GM12872 (cell line): Measurements from ENCODE around the gene ERC1.

Experiments
- TF ChIP-seq, protein P1 (sequence below): IDR thresholded peaks from 3 replicates; pipeline ENCODE4 v1.5.1; 2011; ENCODE audit warnings: low read depth, mild to moderate bottlenecking, low read length, moderate library complexity; ENCODE audit not compliant: insufficient read depth

Gene ERC1

DNA sequence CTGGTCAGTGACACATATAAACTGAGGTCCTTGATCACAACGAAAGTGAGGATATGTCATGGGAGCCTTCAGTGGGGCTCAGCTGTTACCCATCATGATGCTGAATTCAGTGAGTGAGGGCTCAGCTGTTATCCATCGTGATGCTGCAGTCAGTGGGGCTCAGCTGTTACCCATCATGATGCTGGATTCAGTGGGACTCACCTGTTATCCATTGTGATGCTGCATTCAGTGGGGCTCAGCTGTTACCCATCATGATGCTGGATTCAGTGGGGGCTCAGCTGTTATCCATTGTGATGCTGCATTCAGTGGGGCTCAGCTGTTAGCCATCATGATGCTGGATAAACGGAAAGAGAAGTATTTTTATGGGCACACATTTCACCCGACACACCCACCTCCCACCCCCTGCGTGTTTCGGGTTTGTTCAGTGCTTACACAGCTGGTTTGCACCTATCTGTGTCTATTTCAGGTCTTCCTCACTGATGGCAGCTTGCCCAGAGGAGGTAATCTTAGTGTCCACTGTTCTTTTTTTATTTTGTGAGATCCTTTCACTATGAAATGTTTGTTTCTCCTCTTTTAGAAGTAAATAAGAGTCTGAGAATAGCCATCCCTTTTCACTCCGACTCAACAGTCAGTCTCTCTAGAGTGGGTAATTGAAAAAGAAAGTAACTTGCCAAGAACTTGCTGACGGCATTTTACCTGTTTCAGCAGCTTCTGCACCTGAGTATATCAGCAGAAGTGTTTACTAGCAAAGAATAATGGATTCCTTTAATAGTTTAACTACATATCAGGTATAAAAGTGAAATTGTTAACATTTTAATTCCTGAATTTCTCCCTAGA is 183.0 kb downstream of the ERC1 start:
- TF ChIP-seq, protein P1, sequence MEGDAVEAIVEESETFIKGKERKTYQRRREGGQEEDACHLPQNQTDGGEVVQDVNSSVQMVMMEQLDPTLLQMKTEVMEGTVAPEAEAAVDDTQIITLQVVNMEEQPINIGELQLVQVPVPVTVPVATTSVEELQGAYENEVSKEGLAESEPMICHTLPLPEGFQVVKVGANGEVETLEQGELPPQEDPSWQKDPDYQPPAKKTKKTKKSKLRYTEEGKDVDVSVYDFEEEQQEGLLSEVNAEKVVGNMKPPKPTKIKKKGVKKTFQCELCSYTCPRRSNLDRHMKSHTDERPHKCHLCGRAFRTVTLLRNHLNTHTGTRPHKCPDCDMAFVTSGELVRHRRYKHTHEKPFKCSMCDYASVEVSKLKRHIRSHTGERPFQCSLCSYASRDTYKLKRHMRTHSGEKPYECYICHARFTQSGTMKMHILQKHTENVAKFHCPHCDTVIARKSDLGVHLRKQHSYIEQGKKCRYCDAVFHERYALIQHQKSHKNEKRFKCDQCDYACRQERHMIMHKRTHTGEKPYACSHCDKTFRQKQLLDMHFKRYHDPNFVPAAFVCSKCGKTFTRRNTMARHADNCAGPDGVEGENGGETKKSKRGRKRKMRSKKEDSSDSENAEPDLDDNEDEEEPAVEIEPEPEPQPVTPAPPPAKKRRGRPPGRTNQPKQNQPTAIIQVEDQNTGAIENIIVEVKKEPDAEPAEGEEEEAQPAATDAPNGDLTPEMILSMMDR = no peak

GRCh38 chr12:1174659-1175058 is 183.6 kb downstream of the ERC1 start:
- TF ChIP-seq, protein P1 = no peak

GRCh38 chr12:1176191-1176590 is 185.2 kb downstream of the ERC1 start:
- TF ChIP-seq, protein P1 = no peak

GRCh38 chr12:1179128-1179527 is 188.1 kb downstream of the ERC1 start:
- TF ChIP-seq, protein P1 = no peak

- TF ChIP-seq, protein P1 = no peak
These were observed 191.0 kb downstream of the ERC1 start for GRCh38 chr12:1182069-1182468.

GRCh38 chr12:1184402-1184801 is 193.4 kb downstream of the ERC1 start:
- TF ChIP-seq, protein P1 = no peak

- TF ChIP-seq, protein P1 = no peak
These were observed 194.6 kb downstream of the ERC1 start for GRCh38 chr12:1185460-1186182.
